K562 (cell line): Measurements from ENCODE around the gene HEATR1. TPM values are rescaled to one million over a fixed set of nuclear protein-coding genes. Genes with fewer than 3 reads are reported as not detected.
A peak's percentile ranks its signal among the peaks of the same experiment; 100 is the strongest.

Source experiments
- ATF4 ChIP-seq: fragments of 450-650 bp; formaldehyde crosslinking; IDR thresholded peaks from 2 replicates; pipeline ENCODE4 v1.4.0; 2022; ENCODE audit warnings: mild to moderate bottlenecking, moderate library complexity
- CBX1 ChIP-seq: sonication (generic); IDR thresholded peaks from 2 replicates; pipeline ENCODE4 v1.6.1; 2016; ENCODE audit warnings: antibody characterized with exemption, low read depth, mild to moderate bottlenecking
- CBX3 ChIP-seq, 2 experiments: IDR thresholded peaks; 1 replicate in 1 of 2; 2 replicates in 1 of 2; pipeline ENCODE4 v1.6.1; 2012; ENCODE audit warnings: inconsistent platforms in 2 of 2, low read length in 2 of 2, borderline replicate concordance in 1 of 2, control low read depth in 1 of 2
- KDM5B ChIP-seq: fragments of 200-600 bp; sonication (generic); IDR thresholded peaks from 2 replicates; pipeline ENCODE4 v1.6.1; 2012; ENCODE audit warnings: low read depth, mild to moderate bottlenecking, moderate library complexity, low read length, control low read depth, inconsistent platforms; ENCODE audit not compliant: insufficient replicate concordance
- KHSRP ChIP-seq: fragments of 450-650 bp; IDR thresholded peaks from 2 replicates; pipeline ENCODE4 v1.6.1; 2017
- LARP7 ChIP-seq: fragments of 450-650 bp; IDR thresholded peaks from 2 replicates; pipeline ENCODE4 v1.6.1; 2016
- LEF1 ChIP-seq: fragments of 450-650 bp; IDR thresholded peaks from 2 replicates; pipeline ENCODE4 v1.6.1; 2016; ENCODE audit warnings: mild to moderate bottlenecking
- NBN ChIP-seq: fragments of 450-650 bp; IDR thresholded peaks from 2 replicates; pipeline ENCODE4 v1.6.1; 2016; ENCODE audit warnings: low read depth, mild to moderate bottlenecking
- POLR3A ChIP-seq: IDR thresholded peaks from 2 replicates; pipeline ENCODE4 v1.6.1; 2011; ENCODE audit warnings: borderline replicate concordance, mild to moderate bottlenecking, moderate library complexity; ENCODE audit not compliant: insufficient read length, insufficient read depth; ENCODE audit errors: extremely low read depth
- RBM15 ChIP-seq: fragments of 200-400 bp; formaldehyde crosslinking; IDR thresholded peaks from 2 replicates; pipeline ENCODE4 v1.6.1; 2018; ENCODE audit warnings: mild to moderate bottlenecking, low read length, moderate library complexity; ENCODE audit not compliant: insufficient read depth
- RFX5 ChIP-seq: IDR thresholded peaks from 2 replicates; pipeline ENCODE4 v1.6.1; 2011; ENCODE audit warnings: low read depth, mild to moderate bottlenecking, improper control_type of control experiment, low read length
- SIN3A ChIP-seq, 2 experiments: fragments of 150-350 bp in 1 of 2; IDR thresholded peaks; 2 replicates each; pipeline ENCODE4 v1.6.1; 2011 to 2016; ENCODE audit warnings: borderline replicate concordance in 2 of 2, low read depth in 2 of 2, low read length in 2 of 2, mild to moderate bottlenecking in 2 of 2, moderate library complexity in 2 of 2; ENCODE audit not compliant: control insufficient read depth in 1 of 2
- SRF ChIP-seq, 2 experiments: fragments of 250-450, 450-650 bp in 1 of 2; sonication (Bioruptor Pico) in 1 of 2; sonication (generic) in 1 of 2; formaldehyde crosslinking; IDR thresholded peaks; 2 replicates each; pipeline versions ENCODE4 v1.5.0 to v1.5.1; 2020 to 2022; ENCODE audit warnings: mild to moderate bottlenecking in 1 of 2, missing genetic modification reagents in 1 of 2
- ZC3H8 ChIP-seq: fragments of 450-650 bp; IDR thresholded peaks from 2 replicates; pipeline ENCODE4 v1.6.1; 2017
- ZNF551 ChIP-seq: fragments of 250-450 bp; sonication (Bioruptor Pico); IDR thresholded peaks from 2 replicates; pipeline ENCODE4 v1.5.0; 2021; ENCODE audit warnings: mild to moderate bottlenecking, moderate library complexity
- ZNF655 ChIP-seq: fragments of 250-450 bp; sonication (Bioruptor Pico); IDR thresholded peaks from 2 replicates; pipeline ENCODE4 v1.5.0; 2021
- ZNF766 ChIP-seq: fragments of 200-800 bp; sonication (Bioruptor generic); conservative IDR thresholded peaks from 2 replicates; pipeline ENCODE4 v1.6.1; 2016; ENCODE audit warnings: missing genetic modification characterization, missing compliant biosample characterization
- polyA plus RNA-seq, 8 experiments: library from polyadenylated mRNA; depleted of rRNA in 4 of 8; stranded (reverse) in 5 of 8; unstranded in 3 of 8; fragments of >200 nt; fragmentation: Nextera tagmentation in 2 of 8; fragmentation: Illumina TruSeq in 1 of 8; extraction: Ambion mirVana in 2 of 8; extraction: Trizol in 1 of 8; gene quantifications; 2 replicates each; pipeline versions ENCODE4 v1.2.1 to v1.2.3, GENCODE V29; 2011 to 2014; ENCODE audit warnings: inconsistent platforms in 1 of 8, missing spikeins in 1 of 8
- total RNA-seq, 7 experiments: library from RNA; depleted of rRNA in 6 of 7; stranded (reverse); fragments of >200 nt in 6 of 7; fragmentation: Illumina TruSeq in 2 of 7; extraction: Trizol in 2 of 7; gene quantifications; 2 replicates each; pipeline versions ENCODE4 v1.2.1 to v1.2.3, GENCODE V29; 2011 to 2021; ENCODE audit warnings: low replicate concordance in 1 of 7
- TF ChIP-seq, protein P1 (sequence below): fragments of 450-650 bp; conservative IDR thresholded peaks from 2 replicates; pipeline ENCODE4 v1.6.1; 2016; ENCODE audit warnings: missing genetic modification characterization, low read depth, mild to moderate bottlenecking, missing compliant biosample characterization, moderate library complexity
- TF ChIP-seq, protein P2 (sequence below): fragments of 450-650 bp; IDR thresholded peaks from 2 replicates; pipeline ENCODE4 v1.6.1; 2016; ENCODE audit warnings: low read depth, mild to moderate bottlenecking, moderate library complexity
- TF ChIP-seq, protein P3 (sequence below), 2 experiments: IDR thresholded peaks in 1 of 2; conservative IDR thresholded peaks in 1 of 2; 2 replicates each; pipeline ENCODE4 v1.6.1; 2016; ENCODE audit warnings: low read depth in 2 of 2, mild to moderate bottlenecking in 1 of 2, missing compliant biosample characterization in 1 of 2, missing genetic modification characterization in 1 of 2, moderate library complexity in 1 of 2

The HEATR1 gene
- total and polyA plus RNA-seq, 9 of the 15 experiments (the other 6 are each of a cell fraction or from before 2014, with no cell fraction given): 28.3 to 108 (median 50.9) TPM

DNA sequence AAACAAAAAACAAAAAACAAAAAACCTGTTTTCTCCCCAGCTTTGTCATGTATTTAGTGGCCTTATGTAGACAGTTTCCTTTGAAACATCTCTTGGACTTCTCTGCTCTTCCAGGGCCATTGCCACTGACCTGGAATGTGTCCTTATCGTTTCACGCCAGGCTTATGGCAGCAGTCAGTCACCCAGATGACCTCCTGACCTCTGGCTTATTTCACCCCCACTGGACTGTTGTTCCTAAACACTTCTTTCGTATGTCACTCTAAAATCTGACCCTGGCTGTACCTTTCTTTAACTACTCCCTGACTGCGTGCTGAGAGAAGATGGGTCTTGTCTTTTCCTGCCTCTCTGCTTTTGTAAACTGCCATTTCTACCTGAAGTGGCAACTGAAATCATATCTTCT, 71.5 kb downstream of the HEATR1 start (continued):
- no peak for TF ChIP-seq LARP7
- TF ChIP-seq SIN3A (IDR thresholded peaks at IDR 0.05; ENCODE audit: borderline replicate concordance in 2 of 2, control insufficient read depth in 1 of 2, low read depth in 2 of 2, low read length in 2 of 2): no peak
- peak in 1 of 2 experiments; percentile 27; a peak in 1 of 3 replicates for TF ChIP-seq CBX3 (IDR thresholded peaks at IDR 0.05; ENCODE audit: borderline replicate concordance in 1 of 2, low read length in 2 of 2)
- TF ChIP-seq ZNF766 (CRISPR knock-in tag): 0 out of 2 replicates have a peak, but pooled peaks have one; percentile 30
- TF ChIP-seq CBX1: no peak
- no peak for TF ChIP-seq POLR3A
- TF ChIP-seq RFX5: no peak
- TF ChIP-seq ZNF551 (CRISPR knock-in tag): no peak
- TF ChIP-seq, protein P1, sequence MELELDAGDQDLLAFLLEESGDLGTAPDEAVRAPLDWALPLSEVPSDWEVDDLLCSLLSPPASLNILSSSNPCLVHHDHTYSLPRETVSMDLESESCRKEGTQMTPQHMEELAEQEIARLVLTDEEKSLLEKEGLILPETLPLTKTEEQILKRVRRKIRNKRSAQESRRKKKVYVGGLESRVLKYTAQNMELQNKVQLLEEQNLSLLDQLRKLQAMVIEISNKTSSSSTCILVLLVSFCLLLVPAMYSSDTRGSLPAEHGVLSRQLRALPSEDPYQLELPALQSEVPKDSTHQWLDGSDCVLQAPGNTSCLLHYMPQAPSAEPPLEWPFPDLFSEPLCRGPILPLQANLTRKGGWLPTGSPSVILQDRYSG (tag): no peak
- TF ChIP-seq, protein P2, sequence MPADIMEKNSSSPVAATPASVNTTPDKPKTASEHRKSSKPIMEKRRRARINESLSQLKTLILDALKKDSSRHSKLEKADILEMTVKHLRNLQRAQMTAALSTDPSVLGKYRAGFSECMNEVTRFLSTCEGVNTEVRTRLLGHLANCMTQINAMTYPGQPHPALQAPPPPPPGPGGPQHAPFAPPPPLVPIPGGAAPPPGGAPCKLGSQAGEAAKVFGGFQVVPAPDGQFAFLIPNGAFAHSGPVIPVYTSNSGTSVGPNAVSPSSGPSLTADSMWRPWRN: peak; percentile 69
- no peak for TF ChIP-seq ATF4 (CRISPR knock-in tag)
- peak; percentile 42; the same call in 1 of the 2 replicates for TF ChIP-seq NBN
- TF ChIP-seq ZC3H8: no peak
- TF ChIP-seq RBM15: no peak
- no peak for TF ChIP-seq KDM5B
- TF ChIP-seq, protein P3, sequence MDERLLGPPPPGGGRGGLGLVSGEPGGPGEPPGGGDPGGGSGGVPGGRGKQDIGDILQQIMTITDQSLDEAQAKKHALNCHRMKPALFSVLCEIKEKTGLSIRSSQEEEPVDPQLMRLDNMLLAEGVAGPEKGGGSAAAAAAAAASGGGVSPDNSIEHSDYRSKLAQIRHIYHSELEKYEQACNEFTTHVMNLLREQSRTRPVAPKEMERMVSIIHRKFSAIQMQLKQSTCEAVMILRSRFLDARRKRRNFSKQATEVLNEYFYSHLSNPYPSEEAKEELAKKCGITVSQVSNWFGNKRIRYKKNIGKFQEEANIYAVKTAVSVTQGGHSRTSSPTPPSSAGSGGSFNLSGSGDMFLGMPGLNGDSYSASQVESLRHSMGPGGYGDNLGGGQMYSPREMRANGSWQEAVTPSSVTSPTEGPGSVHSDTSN (CRISPR knock-in tag; IDR thresholded peaks at IDR 0.05; ENCODE audit: low read depth): peak; percentile 73
- TF ChIP-seq, protein P3 (tag; conservative IDR thresholded peaks at IDR 0.05; ENCODE audit: low read depth): peak; percentile 91
- TF ChIP-seq KHSRP: no peak
- TF ChIP-seq ZNF655: no peak
- TF ChIP-seq SRF (CRISPR knock-in tag; IDR thresholded peaks at IDR 0.05): no peak
- TF ChIP-seq LEF1: peak; percentile 78
